22Rv1 (cell line): ENCODE measurements around the gene CD151.

ENCODE experiments used
- ZFX ChIP-seq: fragments of 450-650 bp; IDR thresholded peaks from 2 replicates; pipeline ENCODE4 v1.6.1; 2017; ENCODE audit warnings: antibody characterized with exemption, borderline replicate concordance
- TF ChIP-seq, protein P1 (sequence below): fragments of 450-650 bp; IDR thresholded peaks from 2 replicates; pipeline ENCODE4 v1.5.1; 2017; ENCODE audit warnings: mild to moderate bottlenecking

- TF ChIP-seq, protein P1, sequence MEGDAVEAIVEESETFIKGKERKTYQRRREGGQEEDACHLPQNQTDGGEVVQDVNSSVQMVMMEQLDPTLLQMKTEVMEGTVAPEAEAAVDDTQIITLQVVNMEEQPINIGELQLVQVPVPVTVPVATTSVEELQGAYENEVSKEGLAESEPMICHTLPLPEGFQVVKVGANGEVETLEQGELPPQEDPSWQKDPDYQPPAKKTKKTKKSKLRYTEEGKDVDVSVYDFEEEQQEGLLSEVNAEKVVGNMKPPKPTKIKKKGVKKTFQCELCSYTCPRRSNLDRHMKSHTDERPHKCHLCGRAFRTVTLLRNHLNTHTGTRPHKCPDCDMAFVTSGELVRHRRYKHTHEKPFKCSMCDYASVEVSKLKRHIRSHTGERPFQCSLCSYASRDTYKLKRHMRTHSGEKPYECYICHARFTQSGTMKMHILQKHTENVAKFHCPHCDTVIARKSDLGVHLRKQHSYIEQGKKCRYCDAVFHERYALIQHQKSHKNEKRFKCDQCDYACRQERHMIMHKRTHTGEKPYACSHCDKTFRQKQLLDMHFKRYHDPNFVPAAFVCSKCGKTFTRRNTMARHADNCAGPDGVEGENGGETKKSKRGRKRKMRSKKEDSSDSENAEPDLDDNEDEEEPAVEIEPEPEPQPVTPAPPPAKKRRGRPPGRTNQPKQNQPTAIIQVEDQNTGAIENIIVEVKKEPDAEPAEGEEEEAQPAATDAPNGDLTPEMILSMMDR, result no peak
- TF ChIP-seq ZFX, result no peak
Observed at GRCh38 chr11:858053-858761, 25.5 kb downstream of the CD151 start.
